HG02798 (cell line): ENCODE results near the gene FBN1.
A peak's percentile ranks its signal among the peaks of the same experiment; 100 is the strongest.

Experiments
- ATAC-seq: cut with Tn5 transposase; IDR thresholded peaks from one replicate; pipeline ENCODE4 v1.9.1; 2021; ENCODE audit warnings: mild to moderate bottlenecking; ENCODE audit not compliant: unreplicated experiment, poor library complexity

FBN1 gene

DNA sequence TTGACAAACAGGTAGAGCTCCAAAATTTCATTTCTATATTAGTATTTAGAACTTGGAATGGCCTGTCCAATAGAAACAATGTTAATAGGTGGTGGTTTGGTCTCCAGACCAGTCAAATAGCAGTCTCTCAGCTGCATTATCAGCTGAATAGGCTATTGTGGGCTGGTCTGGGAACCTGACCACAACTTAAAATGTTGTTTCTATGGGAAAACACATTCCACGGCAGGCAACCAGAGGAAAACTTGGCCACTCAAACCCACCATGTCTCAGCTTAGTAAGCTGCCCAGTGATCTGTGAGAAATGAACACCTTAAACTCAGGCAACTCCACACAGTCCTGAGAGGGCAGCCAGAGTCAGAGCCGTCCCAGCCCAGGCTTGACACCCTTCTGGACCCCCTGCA lies 20.4 kb downstream of the FBN1 start:
- no peak for ATAC-seq

DNA sequence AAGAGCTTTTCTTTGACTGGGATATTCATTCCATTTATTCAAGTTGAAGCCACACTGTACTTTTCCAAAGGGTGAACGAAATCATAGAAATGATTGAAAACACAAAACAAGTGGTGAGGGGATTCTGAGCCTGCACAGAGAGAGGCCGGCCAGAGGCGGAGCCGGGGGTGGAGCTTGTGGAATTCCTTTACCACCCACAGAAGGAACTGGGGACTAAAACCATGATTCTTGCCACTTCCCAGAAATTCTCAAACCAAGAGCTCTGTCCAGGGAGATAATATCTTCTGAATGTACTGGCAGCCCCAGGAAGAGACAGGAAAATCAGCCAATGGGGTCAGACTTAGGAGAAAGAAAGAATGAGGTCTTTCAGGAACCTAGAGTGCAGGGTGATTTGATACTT lies 20.8 kb downstream of the FBN1 start:
- no peak for ATAC-seq

DNA sequence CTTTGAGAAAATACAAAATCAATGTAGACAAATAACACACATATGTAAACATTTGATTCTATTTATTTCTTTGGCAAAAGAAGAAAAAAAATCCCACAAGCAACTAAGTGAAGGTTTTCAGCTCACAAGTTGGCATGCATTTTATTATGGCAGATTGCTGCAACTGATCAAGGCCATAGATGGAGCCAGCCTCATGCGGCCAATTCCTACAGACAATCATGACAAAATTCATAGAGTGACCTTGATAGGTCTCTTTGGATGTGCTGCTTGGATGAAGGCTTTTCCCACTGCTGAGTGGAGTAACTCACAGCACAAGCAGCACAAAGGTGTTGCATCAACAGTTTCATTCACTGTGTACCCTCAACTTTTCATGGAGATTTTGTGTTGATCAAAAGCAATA lies 22.1 kb downstream of the FBN1 start:
- ATAC-seq: no peak

DNA sequence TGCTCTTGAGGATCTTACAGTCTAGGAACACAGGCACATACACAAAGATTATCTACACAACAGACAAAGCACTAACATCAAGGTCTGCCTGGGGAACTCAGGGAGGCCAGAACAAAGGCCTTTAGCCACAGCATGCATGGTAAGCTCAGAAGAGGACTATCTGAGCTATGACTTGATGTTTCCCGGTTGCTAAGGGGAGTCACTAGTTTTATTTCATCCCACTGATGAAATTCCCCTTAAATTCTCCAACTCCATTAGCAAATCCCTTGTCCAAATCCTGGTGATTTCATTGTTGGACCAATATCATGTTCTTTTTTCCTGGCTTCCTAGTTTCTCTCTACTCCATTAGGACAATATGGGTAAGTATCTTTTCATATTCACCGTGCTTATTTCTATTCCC lies 23.3 kb downstream of the FBN1 start:
- no peak for ATAC-seq

DNA sequence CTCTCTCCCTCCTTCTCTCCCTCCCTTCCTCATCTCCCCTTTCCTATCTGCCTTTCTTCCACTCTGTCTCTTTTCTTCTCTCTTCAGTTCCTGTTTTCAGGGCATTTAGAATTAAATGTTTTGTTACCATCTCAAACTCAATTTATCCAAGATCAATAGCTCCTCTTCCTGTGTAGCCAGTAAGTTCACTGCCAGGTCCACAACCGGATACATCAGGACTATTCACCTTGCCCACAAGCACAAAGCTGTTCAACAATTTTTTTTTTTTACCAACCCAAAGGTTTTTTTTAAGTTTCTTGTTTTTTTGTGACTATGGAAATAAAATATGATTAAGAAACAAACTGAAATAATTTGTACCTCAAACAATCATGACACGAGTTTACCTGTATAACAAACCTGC lies 26.1 kb downstream of the FBN1 start:
- no peak for ATAC-seq

DNA sequence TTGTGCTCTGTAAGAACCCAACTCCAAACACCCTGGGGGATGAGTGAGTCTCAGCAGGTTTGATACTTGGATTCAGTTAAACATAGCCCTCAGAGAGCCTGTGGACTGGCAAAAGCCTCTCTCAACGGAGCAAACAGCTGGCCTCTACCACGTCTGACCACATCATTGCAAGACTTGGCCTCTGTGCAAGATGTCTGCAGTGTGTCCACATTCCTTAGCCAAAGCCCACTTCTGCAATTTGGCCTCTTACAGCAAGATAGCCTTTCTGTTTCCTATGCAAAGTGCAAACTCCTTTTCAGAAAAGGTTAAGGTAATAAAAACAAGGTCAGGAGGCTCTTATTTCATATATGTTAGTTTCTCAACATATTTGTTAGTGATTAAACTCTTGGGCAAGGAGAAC lies 27.9 kb downstream of the FBN1 start:
- ATAC-seq: no peak

DNA sequence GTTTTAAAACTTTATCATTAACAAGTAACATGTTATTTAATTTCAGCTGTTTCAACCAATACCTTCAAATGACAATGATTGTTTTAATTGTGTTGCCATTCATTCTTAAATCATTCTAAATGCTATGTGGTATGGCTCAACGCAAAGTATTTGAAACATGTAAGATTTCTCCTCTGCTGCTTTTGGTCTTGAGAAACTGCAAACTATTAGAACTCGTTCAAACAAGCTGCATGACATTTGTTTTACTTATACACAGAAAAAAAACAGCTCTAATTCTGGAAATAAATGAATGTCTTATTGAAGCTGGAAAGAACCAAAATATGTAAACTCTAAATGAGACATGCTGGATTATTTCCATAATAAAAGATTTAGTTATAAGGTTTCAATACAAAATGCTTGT lies 29.3 kb downstream of the FBN1 start:
- ATAC-seq: no peak

DNA sequence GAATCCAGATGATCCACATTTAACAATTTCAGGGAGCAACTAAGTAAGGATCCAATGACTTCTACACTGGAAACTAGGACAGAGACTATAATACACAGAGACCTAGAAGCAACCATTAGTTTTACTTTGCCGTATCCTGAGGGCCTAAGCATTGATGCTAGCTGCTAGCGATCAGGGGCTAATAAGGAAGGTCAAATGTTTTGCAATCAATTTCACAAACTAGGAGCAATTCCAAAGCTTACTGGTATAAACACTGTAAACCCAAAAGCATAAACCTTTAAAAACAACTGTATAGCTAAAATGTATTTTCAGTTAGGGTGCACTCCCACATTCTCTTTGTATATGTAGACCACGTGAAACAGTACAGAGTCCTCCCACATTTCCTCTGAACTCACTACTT lies 31.5 kb downstream of the FBN1 start:
- no peak for ATAC-seq

DNA sequence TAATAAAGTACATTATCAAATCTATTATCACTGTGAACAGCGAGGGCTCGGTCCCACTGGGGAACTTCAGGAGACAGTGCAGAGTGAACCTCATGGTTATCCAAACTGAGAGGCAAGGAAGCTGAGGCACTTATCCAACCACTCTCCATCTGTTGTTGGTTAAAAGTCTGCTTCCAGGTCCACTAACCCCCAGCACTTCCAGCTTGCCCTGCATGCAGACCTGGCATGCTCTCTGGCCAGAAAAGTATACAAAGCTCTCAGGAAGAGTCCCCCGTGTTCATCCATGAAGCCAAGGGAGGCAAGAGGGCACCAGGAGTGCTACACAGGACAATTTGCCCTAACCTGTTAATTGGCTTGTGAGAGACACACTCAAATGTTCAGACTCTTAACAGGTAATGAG lies 36.0 kb downstream of the FBN1 start:
- no peak for ATAC-seq

DNA sequence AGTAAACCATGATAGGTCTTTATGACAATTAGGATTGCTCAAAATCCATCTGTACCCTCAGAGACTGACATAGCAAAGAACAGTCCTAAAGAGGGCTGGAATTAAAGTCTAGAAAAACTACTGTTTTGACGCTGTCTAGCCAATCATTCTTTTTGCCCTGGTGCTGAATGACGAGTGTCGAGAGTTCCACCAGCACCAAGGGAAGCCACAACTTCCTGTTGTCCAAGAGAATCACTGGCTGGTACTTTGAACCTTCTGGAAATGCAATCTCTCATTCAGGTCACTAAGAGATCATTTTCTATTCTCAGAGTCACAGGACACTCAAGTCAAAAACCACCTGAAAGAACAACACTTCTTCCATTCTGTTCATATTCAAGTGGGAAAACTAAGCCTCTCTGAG lies 37.7 kb downstream of the FBN1 start:
- no peak for ATAC-seq

DNA sequence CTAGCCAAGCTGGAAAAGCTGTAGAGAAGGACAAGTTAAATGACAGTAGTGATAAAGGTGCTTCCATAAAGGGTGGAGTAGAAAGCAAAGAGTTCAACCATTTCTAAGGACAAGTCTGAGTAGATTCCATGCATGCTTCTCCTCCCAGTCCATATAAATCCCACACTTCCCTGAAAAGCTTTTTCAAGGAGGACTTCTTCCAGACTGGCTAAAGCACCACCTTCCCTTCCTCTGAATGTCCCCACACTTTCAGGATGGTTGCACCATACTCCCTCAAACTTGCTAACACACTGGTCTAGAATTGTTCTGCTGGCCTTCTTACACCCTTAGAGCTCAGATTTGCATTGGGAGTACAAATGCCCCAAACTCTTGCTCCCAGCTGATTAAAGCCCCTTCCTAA lies 40.9 kb downstream of the FBN1 start:
- no peak for ATAC-seq

DNA sequence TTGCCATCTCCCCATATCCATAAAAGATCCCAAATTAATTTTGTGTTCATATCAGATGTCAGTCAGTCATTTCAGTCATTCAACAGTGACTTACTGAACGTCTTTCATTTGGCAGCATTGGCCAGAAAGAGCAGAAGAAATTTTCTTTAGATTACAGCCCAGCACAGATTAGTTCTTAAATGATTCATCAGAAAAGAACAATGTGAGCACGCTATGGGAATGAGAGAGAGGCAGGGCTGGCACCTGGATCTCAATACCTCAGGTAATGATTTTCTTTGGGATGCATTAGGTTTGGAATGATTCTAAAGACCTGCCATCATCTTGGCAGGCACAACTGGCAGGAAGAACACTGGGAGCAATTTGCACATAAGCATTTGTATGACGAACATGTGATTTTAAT lies 41.6 kb downstream of the FBN1 start:
- no peak for ATAC-seq

DNA sequence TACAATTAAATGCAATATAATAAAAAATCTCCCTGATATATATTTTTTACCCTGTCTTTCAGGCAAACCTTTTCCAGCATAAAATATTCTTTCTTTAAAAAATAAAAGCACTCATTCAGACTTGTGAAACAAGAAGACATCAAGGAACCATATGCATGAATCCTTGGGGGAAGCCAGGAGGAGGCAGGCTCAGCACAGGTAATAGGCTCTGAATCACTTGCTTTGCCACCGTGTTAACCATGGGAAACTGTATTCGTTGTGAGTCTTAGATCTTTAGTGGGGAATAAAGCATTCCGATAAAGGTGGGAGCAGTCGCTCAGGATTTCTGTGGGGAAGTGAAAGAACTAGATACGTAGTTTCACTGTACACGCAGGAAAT lies 42.4 kb downstream of the FBN1 start:
- no peak for ATAC-seq

DNA sequence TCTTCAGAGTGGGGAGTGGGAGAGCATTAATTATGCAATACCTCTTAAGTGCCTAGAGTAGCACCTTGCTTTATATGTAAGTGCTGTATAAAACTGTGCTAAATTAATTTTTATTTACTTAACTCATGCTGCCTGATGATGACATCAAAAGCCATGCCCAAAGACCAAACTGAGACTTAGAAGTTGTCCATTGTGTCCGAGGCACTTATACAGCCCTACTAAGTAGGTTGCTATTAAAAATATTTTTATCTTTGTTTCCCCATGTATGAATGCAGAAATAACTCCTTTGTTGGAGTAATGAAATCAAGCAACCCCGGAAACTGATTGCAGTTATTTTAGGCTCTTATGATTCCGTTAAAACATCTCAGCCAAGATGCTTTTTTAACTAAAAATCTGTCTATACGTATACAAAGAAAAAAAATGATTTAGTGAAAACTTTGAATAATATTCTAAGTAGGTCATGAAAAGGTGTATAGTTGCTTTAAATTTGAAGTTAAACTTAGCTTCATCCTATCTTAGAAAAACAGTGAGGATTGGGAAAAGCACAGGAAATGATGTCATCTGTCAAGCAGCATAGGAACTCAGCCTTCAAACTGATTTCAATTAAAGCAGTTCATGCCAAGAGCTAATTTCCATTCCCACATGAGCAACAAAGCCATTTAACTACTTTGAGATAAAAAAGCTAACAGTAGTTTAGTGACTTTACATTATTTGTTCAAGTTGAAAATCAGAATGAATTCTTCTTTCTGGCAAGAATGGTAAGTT lies 43.0 kb downstream of the FBN1 start:
- no peak for ATAC-seq

DNA sequence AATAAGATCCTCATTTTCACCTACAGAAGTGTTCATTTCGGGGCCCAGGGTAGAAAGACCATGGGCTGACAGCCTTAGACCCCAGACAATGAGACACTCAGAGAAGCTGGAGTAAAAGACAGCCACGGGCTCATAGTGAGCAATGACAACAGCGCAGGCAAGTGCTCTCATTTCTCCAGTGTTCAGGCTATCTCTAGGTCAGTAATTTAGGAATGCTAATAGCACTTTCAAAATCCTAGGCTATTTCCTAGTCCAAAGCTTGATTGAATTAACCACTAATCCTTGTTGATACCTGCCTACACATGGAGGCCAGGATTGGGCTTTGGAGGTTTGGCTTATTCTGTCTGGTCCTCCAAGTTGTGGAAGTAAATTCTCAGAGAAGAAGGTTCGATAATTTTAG lies 44.4 kb downstream of the FBN1 start:
- ATAC-seq: no peak

DNA sequence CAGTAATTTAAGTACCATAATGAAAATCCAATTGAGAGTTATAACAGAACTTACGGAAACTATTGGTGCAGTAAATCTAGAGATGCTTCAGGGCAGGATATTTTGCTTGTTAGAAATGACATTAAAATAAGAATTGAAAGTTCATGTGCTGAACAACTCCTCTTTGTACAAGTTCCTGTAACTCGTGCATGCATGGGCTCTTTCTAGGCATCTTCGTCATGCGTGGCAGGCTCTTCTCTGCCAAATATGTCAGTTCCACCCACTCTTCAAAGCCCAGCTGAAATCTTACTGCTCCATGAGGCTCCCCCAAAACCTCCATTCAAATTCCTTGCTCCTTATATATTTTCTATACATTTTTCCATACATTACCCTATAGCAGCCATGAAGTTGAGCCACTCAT lies 48.7 kb downstream of the FBN1 start:
- no peak for ATAC-seq

DNA sequence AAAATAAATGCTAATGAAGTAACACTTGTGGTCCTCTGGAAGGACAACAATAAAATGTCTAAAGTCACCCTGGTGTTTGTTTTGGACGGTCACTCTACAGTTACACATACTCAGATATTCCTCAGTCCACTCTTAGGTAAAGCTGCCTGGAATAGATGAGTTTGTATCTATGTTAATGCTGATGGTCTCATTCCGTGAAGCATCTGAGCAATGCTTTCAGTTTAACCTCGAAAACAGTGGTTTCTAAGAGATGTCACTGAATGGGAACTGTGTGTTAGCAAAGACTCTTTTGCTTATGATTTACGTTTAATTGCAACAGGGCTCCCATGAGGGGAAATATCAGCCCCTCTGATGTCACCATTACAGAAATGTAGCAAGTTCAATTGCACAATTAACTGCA lies 49.1 kb downstream of the FBN1 start:
- peak; percentile 61 for ATAC-seq

DNA sequence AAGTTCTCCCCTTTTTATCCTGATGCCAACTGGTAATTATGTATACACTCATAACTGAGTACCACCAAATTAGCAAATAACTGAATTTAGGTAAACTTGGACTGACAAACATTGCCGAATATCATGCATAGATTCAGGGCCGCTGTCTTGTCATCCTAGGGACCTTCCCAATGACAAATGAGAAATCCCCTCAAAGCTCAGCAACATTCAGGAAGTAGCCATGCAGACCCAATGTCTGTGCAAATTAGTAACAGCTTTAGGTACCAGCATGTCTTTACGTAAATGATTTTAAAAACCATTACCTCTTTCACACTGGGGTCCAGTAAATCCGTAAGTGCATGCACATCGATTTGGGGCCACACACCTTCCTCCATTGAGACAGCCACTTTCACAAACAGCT lies 49.5 kb downstream of the FBN1 start:
- peak; percentile 67 for ATAC-seq

DNA sequence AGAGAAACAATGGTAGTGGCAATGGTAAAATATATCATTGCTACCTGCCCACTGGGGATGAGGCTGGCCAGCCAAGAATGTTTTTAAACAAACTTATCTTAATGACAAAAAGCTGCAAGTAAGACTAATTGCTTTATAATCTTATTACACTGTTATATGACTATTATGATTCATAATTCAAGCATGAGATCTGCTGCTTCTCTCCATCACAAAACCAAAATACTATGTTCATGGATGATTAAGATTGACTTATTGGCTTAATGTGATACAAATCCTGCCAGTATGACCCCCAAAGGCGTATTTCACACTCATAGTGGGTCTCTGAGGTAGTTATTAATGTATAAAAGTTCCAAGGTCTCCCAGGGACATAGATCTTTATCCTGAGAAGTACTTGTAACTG lies 52.6 kb downstream of the FBN1 start:
- ATAC-seq: no peak

DNA sequence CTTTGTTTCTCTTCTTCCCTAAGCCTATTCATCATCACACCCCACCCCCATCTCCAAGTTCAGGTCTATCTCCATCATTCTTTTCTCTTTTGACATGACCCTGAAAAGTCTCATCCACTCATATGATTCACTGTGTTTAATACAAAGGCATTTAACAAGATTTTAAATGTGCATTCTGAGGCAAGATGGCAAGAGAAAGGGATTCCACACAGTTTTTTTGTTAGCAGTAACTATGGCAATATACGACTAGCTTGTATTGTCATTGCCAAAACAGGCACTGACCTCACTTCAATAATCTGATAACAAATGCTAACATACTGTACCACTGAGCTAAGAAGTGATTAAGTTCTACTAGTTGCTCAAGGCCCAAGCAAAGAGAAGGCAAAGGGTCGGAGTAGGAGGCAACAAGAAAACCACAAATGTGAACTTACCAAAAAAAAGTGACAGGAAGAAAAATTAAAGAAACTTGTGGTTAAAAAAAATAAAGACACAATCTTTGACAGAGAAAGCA lies 53.2 kb downstream of the FBN1 start:
- ATAC-seq: no peak

DNA sequence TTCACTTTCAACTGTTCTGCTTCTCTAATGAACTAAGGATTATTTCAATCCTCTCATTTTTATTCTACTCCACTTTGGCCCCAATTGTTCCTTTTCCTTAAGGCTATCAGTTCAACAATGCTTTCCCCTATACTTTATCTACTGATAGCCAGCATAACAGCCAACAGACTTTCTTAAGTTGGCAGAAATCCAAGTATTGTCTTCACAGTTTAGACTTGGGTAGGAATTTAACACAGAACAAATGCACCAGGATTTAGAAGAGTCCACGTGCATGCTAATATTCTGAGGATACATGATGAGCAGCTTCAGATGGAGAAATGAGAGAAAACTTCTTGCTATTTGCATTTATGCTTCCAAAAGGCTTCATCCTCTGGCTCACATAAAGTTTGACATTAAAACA lies 54.8 kb downstream of the FBN1 start:
- ATAC-seq: no peak

DNA sequence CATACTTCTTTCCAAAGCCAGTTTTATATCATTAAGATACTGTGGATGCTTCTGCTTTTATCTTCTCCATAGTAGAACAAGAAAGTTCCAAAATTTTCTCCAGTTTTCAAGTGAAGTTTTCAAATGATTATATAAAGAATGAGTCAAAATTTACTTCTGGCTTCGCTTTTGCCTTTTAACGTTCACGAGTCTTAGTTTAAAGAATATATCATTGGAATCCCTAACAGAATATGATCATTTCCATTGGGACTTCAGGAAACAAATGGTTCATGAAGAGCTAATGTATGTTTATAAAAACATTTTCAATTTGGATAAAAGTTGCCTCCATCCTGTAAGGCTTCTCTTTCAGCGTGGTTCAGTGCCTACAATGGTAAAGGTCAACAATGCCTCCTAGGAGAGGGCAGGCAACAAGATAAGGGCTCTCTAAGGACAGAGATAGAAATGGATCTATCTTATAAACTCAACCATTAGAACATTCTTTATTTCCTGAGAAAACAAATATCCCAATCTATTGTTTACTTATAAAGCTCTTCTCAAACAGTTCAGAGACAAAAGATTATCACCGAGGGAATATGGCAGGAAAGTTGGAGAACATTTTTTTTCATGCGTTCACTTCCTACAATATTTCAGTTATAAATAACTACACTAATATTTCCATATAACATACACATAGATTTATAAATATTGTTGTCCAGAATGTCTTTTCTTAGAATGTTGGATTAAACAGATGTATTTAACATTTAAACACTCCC lies 60.5 kb downstream of the FBN1 start:
- ATAC-seq: no peak
